GM12878 (cell line): ENCODE results near the gene ZNF823.

ENCODE experiments used
- BHLHE40 ChIP-seq, 2 experiments: fragments of 450-650 bp in 1 of 2; IDR thresholded peaks; 2 replicates each; pipeline ENCODE4 v1.6.1; 2011 to 2017; ENCODE audit warnings: low read depth in 2 of 2, borderline replicate concordance in 1 of 2, improper control_type of control experiment in 1 of 2, low read length in 1 of 2, mild to moderate bottlenecking in 1 of 2
- BRCA1 ChIP-seq: IDR thresholded peaks from 2 replicates; pipeline ENCODE4 v1.6.1; 2011; ENCODE audit warnings: low read depth, low read length, improper control_type of control experiment
- NFIC ChIP-seq: IDR thresholded peaks from 2 replicates; pipeline ENCODE4 v1.6.1; 2012; ENCODE audit warnings: low read depth, mild to moderate bottlenecking, inconsistent platforms, low read length, moderate library complexity
- NFYB ChIP-seq: IDR thresholded peaks from 2 replicates; pipeline ENCODE4 v1.6.1; 2011; ENCODE audit warnings: low read depth, mild to moderate bottlenecking, low read length, improper control_type of control experiment, moderate library complexity; ENCODE audit not compliant: insufficient read depth
- POLR2A ChIP-seq: IDR thresholded peaks from 2 replicates; pipeline ENCODE4 v1.6.1; 2011; ENCODE audit warnings: low read depth, mild to moderate bottlenecking, low read length
- POLR2AphosphoS5 ChIP-seq: IDR thresholded peaks from 2 replicates; pipeline ENCODE4 v1.6.1; 2011; ENCODE audit warnings: mild to moderate bottlenecking, low read length, inconsistent platforms
- RELA ChIP-seq: fragments of 450-650 bp; IDR thresholded peaks from 2 replicates; pipeline ENCODE4 v1.8.0; 2014; ENCODE audit warnings: borderline replicate concordance; ENCODE audit not compliant: partially characterized antibody
- SIN3A ChIP-seq: IDR thresholded peaks from 2 replicates; pipeline ENCODE4 v1.6.1; 2012; ENCODE audit warnings: low read depth, low read length, improper control_type of control experiment
- SUZ12 ChIP-seq: fragments of 200-600 bp; sonication (generic); IDR thresholded peaks from one replicate; pipeline ENCODE4 v1.6.1; 2018; ENCODE audit warnings: antibody characterized with exemption, mild to moderate bottlenecking; ENCODE audit not compliant: unreplicated experiment
- USF1 ChIP-seq: IDR thresholded peaks from 2 replicates; pipeline ENCODE4 v1.6.1; 2011; ENCODE audit warnings: borderline replicate concordance, low read depth, mild to moderate bottlenecking, moderate library complexity, mixed read lengths, low read length; ENCODE audit not compliant: insufficient read depth; ENCODE audit errors: extremely low read length
- ZBTB33 ChIP-seq: fragments of 450-650 bp; IDR thresholded peaks from 2 replicates; pipeline ENCODE4 v1.6.1; 2017; ENCODE audit warnings: mild to moderate bottlenecking
- ZNF217 ChIP-seq: fragments of 450-650 bp; IDR thresholded peaks from 2 replicates; pipeline ENCODE4 v1.6.1; 2017; ENCODE audit warnings: antibody characterized with exemption, mild to moderate bottlenecking
- TF ChIP-seq, protein P1 (sequence below), 3 experiments: IDR thresholded peaks in 2 of 3; conservative IDR thresholded peaks in 1 of 3; 2 replicates each; pipeline ENCODE4 v1.5.1; 2011; ENCODE audit warnings: low read depth in 3 of 3, low read length in 3 of 3, mild to moderate bottlenecking in 3 of 3, control low read depth in 2 of 3, moderate library complexity in 2 of 3, inconsistent platforms in 1 of 3, mixed read lengths in 1 of 3; ENCODE audit not compliant: control insufficient read depth in 2 of 3, insufficient read depth in 1 of 3; ENCODE audit errors: extremely low read depth in 1 of 3

GRCh38 chr19:11787536-11787935 lies 48.8 kb upstream of the ZNF823 start:
- TF ChIP-seq SUZ12: no peak
- no peak for TF ChIP-seq ZNF217
- TF ChIP-seq POLR2AphosphoS5: no peak
- no peak for TF ChIP-seq BRCA1
- TF ChIP-seq BHLHE40 (IDR thresholded peaks at IDR 0.05; ENCODE audit: borderline replicate concordance in 1 of 2, low read depth in 2 of 2, low read length in 1 of 2): no peak
- no peak for TF ChIP-seq USF1
- TF ChIP-seq SIN3A: no peak
- TF ChIP-seq ZBTB33: no peak
- TF ChIP-seq NFIC: no peak
- no peak for TF ChIP-seq RELA
- TF ChIP-seq, protein P1, sequence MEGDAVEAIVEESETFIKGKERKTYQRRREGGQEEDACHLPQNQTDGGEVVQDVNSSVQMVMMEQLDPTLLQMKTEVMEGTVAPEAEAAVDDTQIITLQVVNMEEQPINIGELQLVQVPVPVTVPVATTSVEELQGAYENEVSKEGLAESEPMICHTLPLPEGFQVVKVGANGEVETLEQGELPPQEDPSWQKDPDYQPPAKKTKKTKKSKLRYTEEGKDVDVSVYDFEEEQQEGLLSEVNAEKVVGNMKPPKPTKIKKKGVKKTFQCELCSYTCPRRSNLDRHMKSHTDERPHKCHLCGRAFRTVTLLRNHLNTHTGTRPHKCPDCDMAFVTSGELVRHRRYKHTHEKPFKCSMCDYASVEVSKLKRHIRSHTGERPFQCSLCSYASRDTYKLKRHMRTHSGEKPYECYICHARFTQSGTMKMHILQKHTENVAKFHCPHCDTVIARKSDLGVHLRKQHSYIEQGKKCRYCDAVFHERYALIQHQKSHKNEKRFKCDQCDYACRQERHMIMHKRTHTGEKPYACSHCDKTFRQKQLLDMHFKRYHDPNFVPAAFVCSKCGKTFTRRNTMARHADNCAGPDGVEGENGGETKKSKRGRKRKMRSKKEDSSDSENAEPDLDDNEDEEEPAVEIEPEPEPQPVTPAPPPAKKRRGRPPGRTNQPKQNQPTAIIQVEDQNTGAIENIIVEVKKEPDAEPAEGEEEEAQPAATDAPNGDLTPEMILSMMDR (IDR thresholded peaks at IDR 0.05 in 2 of 3, conservative IDR thresholded peaks at IDR 0.05 in 1 of 3; ENCODE audit: control insufficient read depth in 2 of 3, extremely low read depth in 1 of 3, insufficient read depth in 1 of 3, low read depth in 3 of 3, low read length in 3 of 3): no peak
- TF ChIP-seq NFYB: no peak
- no peak for TF ChIP-seq POLR2A
